HG03039 (cell line): ENCODE results near the gene ANO2.
"Not testable (repeated sequence)": the region's sequence is repeated elsewhere in the genome, so short reads cannot be mapped to it uniquely, and the experiment has no call there.

Experiments
- ATAC-seq: cut with Tn5 transposase; IDR thresholded peaks from one replicate; pipeline ENCODE4 v1.9.1; 2021; ENCODE audit warnings: mild to moderate bottlenecking, moderate library complexity; ENCODE audit not compliant: unreplicated experiment

The ANO2 gene

DNA sequence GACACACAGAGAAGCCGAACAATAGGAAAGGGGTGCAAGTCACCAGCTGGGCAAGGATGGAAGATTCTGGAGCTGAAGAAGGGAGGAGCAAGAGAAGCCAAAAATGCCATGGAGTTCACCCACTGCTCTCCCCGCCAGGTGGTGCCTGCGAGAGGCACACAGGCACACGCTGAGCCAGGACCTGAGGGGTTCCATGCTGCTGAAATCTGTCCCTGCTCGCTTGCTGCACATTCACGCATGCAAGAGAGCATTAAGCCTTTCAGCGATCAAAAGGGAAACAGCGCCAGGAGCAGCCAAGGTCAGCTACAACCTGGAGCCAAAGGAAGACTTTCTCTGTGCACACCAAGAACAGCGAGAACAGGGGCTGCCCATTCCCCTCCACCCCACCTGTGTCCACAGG, 104.1 kb downstream of the ANO2 start:
- ATAC-seq = no peak

DNA sequence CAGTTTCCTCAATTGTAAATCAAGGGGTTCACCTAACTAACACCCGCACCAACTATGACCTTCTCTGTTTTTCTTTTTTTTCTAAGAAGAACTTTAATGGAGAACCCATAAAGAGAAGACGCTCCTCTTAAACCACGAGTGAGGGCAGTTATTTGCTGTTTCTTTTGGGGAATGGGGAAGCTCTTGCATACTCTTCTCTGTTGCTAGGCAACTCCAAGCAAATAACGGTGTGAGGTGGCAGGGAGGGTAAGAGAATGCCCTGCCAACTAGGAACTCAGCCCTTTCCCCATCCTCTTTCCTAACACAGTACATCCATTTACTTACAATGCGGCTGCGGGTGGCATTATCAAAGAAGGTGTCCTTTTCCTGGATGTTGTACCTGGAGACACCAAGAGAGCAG, 114.9 kb downstream of the ANO2 start:
- ATAC-seq = no peak

DNA sequence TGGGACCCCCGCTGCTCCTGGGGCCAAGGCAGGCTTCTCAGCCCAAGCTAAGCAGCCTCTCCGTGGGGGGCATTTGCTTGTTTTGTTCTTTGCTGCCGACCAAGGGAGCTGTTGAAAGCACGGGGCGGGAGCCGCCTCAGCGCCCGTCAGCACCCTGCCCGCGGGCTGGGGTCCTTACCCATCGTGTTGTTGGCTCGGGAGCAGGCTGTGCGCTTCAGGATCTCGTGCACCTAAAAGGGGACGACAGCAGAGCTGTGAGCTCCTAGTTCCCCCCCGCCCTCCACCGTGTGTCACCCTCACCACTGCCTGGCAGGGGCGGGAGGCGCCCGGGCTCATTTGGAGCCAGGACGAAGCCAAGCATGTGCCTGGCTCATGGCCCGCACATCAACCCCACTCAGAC, 117.5 kb downstream of the ANO2 start:
- ATAC-seq = no peak

DNA sequence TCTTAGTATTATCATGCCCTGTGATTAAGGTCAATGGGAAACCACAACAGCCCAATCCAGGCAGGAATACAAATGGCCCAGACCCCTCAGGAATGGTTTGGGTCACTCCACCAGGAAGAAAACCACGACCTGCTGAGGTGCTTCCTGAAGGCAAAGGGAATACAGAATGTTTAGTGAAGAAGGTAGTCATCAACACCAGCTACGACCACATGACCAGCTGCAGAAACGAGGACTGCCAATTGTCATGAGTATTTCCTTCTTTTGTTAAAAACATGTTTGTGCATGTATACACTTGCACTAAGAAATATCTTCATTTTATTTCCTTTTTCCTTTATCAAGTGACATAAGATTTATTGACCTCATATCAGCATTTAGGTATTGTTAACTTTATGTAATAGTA, 119.3 kb downstream of the ANO2 start:
- ATAC-seq = not testable (repeated sequence)

DNA sequence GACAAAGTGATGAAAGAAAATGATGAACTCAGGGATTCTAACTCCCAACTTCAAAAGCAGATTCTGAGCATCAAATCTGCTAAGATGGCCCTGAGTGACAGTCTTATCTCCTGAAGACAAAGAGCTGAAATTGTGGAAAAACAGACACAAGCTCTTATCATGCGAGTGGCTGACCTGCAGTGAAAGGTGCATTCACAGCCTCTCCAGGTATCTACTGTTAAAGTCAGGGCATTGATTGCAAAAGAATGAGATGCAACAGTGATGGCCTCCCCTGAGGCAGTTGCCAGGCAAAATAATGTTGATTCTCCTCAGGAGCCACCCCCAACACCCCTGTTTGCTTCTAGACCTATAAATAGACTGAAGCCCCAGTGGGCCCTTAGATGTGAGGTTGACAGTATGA, 126.2 kb downstream of the ANO2 start:
- ATAC-seq = not testable (repeated sequence)

DNA sequence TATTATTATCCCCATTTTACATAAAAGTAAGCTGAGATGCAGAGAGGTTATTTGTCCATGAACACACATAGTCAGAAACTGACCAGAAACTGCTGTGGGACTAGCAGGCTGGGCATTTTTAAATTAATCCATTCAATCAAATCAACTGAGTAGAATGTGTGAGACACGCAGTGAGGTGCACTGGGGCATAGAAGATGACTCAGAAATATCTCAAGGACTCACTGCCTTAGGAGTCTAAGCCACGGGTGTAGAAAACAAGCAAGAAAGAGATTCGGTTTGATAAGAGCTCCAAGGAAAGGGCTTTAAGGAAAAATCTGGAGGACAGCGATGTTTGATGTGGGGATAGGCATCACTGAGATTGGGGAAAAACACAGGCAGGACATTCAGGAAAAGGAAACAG, 127.8 kb downstream of the ANO2 start:
- no peak for ATAC-seq

DNA sequence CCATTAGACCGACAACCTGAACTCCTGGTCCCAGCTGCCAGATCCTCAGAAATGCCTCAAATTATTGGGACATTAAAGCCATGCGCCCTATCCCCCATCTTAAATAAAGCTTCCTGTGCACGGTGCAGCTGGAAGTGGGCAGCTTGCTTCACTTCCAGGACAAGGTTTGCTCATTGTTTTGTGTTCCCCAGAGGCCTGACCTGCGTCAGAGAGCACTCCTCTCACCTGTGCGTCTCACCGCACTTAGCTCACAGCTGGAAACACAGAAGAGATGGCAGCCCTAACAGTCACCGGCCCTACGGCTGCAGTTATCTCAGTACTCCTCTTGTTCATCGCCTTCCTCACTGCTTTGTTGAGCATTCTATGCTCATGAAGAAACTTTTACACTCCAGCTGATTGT, 135.5 kb downstream of the ANO2 start:
- no peak for ATAC-seq

- no peak for ATAC-seq
Measured at GRCh38 chr12:5808981-5809380, 136.1 kb downstream of the ANO2 start.

DNA sequence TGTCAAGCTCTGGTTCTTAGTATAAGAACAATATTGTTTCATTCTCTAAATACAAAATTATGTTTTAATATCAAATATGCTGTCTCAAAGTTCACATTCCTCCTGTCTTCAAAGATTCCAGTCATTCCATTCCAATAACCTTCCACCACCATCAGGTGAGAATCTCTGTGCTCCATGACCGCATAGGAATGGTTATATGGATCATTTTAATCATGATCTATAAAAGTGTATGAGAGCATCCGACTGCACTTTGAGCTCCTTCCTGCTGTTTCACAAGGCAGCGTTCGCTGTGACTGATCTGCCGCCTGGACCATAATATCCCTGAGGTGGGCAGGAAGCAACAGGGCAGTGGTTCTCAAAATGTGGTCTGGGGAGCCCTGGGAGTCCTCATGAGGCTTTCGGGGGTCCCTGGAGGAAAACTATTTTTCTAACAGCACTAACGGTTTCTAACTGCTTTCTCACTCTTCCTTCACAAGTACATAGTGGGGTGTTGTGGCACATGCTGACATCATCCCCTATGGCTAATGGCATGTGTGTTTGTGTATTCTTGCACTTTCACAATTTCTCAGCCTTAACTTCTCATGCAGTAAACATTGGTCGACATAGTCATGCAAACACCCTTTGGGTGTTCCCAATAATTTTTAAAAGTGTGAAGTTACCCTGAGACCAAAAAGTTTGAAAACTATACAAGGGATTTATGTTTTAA, 137.4 kb downstream of the ANO2 start:
- no peak for ATAC-seq

DNA sequence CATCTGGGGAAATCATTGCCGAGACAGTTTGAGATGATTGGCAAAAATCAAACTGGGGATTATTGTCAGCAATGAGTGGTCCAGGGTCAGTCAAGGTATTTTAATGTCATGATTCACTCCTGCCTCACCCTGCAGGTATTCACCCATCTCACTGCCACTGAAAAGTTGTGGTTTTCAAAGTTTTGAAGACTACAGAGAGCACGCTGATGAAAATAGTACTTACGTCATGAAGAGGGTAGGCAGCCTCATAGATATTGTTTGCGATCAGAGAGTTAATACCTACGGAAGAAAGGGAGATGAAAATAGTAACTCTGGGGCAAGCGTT, 138.0 kb downstream of the ANO2 start:
- no peak for ATAC-seq

- ATAC-seq = no peak
Measured at GRCh38 chr12:5806371-5807089, 138.5 kb downstream of the ANO2 start.

GRCh38 chr12:5803532-5803931, 141.5 kb downstream of the ANO2 start:
- ATAC-seq = no peak

- ATAC-seq = no peak
Measured at GRCh38 chr12:5798242-5799015, 146.6 kb downstream of the ANO2 start.

- no peak for ATAC-seq
Measured at GRCh38 chr12:5797661-5798060, 147.4 kb downstream of the ANO2 start.

- ATAC-seq = no peak
Measured at GRCh38 chr12:5796959-5797225, 148.2 kb downstream of the ANO2 start.

- ATAC-seq = no peak
Measured at GRCh38 chr12:5796171-5796958, 148.7 kb downstream of the ANO2 start.

DNA sequence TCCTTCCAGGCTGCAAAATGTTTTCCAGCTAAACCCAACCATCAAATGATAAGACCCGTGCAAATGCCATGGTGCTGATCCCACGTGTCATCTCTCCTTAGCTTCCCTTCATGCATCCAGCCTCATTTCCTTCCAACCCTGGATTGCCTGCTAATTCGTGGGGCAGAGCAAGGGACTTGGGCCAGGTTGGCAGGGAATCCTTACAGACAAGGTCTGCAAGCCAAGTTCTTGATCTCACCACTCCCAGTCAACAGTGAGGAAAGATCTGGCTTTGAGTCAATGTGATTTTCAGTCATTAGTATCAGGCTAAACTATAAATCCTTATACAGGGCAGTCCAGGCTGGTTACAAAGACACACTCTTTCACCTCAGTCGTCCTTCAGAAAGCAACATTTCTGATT, 150.9 kb downstream of the ANO2 start:
- no peak for ATAC-seq

- no peak for ATAC-seq
Measured at GRCh38 chr12:5792343-5792742, 152.7 kb downstream of the ANO2 start.

DNA sequence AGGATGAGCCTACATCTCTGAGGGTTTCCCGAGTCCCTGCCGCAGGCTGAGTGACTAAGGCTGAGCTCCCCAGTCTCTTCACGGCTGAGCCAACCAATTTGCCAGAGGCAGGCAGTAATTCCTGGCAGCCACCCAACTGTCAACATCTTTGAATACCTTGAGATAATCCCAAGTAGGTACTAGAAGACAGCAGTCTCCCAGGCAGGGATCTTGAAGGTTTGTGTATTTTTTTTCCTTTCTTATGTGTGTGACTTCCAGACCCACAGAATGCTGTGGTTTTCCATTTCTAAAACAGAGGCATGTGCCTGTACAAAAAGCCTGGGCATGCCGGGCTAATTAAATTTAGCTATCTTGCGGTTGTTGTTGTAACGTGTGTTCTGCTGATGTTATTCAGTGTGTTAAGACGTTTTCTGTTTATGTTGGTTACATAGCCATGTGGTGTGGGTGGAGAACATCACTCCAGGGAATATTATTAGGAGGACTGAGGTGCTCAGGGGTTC, 155.5 kb downstream of the ANO2 start:
- no peak for ATAC-seq

DNA sequence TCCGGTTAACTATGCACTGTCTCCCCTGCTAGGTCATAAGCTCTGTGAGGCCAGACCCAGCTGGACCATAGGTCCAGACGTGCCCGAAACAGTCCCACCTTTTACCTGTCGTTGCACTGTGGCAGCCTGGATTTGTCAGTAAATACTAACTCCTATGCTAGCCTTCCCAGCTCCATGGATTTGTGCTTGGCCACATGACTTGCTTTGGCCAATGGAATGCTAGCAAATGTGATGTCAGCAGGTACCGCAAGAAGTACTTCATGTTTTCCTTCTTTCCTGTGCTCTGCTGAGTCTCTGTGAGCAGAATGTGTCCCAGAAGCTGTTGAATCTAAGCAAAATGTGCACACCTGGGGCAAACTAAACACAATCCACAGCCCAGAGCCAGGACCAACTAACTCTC, 157.2 kb downstream of the ANO2 start:
- no peak for ATAC-seq

DNA sequence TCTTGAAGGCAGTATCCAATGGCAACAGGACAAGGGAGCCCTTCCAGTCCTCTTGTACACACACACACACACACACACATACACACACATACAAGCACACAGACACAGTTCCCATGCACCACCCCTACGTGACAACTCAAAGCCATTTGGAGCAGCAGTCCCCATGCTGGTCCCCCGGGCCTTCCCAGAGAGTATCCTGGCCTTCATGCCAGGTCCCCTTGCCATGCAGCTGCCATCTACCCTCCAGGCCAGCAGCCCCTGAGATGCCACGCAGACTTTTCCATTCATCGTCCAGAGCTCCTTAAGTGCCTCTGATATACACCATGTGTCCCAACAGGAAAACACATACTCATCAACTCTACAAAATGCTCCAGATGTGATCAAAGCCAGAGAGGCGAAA, 159.5 kb downstream of the ANO2 start:
- no peak for ATAC-seq
